NB4 (cell line): Measurements from ENCODE around the gene BACE2.

ENCODE experiments used
- MAX ChIP-seq: IDR thresholded peaks from 2 replicates; pipeline ENCODE4 v1.6.1; 2011; ENCODE audit warnings: low read depth, low read length
- POLR2A ChIP-seq: IDR thresholded peaks from 2 replicates; pipeline ENCODE4 v1.6.1; 2011; ENCODE audit warnings: mild to moderate bottlenecking; ENCODE audit not compliant: insufficient read length; ENCODE audit errors: extremely low read depth
- TF ChIP-seq, protein P1 (sequence below): IDR thresholded peaks from one replicate; pipeline ENCODE4 v1.5.1; 2012; ENCODE audit warnings: low read depth, low read length

DNA sequence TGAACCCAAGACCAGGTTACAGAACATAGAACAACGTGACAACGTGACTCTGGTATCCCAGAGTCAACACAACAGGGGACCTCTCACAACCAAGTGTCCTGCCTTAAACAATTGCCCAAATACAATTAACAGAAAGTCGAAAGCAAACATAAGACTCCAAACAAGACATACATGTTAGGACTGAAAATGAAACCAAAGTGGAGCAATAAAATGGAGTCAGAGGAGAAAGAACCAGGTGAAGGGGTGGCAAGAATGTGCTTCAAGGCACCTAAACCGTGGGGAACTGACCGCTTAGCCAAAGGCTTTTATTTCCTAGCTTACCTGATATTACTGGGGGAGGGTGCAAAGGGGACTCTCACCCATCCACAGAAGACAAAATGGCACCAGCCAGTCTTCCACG lies 17.8 kb downstream of the BACE2 start:
- TF ChIP-seq, protein P1, sequence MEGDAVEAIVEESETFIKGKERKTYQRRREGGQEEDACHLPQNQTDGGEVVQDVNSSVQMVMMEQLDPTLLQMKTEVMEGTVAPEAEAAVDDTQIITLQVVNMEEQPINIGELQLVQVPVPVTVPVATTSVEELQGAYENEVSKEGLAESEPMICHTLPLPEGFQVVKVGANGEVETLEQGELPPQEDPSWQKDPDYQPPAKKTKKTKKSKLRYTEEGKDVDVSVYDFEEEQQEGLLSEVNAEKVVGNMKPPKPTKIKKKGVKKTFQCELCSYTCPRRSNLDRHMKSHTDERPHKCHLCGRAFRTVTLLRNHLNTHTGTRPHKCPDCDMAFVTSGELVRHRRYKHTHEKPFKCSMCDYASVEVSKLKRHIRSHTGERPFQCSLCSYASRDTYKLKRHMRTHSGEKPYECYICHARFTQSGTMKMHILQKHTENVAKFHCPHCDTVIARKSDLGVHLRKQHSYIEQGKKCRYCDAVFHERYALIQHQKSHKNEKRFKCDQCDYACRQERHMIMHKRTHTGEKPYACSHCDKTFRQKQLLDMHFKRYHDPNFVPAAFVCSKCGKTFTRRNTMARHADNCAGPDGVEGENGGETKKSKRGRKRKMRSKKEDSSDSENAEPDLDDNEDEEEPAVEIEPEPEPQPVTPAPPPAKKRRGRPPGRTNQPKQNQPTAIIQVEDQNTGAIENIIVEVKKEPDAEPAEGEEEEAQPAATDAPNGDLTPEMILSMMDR: no peak
- TF ChIP-seq MAX: no peak
- TF ChIP-seq POLR2A: no peak
